Stimulated activated CD4-positive, alpha-beta T cell treated with anti-CD3 and anti-CD28 coated beads, TNF-alpha, amount 100 ng/mL, for 1 hour (primary cell): Measurements from ENCODE around the gene IKZF1.
A peak's percentile ranks its signal among the peaks of the same experiment; 100 is the strongest.

Experiments used
- DNase-seq, 3 donors: peaks; one replicate each; pipeline ENCODE4 v3.0.0-alpha.2; 2020; ENCODE audit warnings: low read depth in 3 of 3, low spot score in 1 of 3

Gene IKZF1

GRCh38 chr7:50404392-50404791 lies 99.9 kb downstream of the IKZF1 start:
- no peak for DNase-seq

- no peak for DNase-seq
Measured at GRCh38 chr7:50405221-50405620, 100.7 kb downstream of the IKZF1 start.

- no peak for DNase-seq
Measured at GRCh38 chr7:50406935-50407334, 102.4 kb downstream of the IKZF1 start.

GRCh38 chr7:50409856-50410745 lies 105.6 kb downstream of the IKZF1 start:
- DNase-seq = no peak

GRCh38 chr7:50411332-50411731 lies 106.8 kb downstream of the IKZF1 start:
- DNase-seq = no peak

- no peak for DNase-seq
Measured at GRCh38 chr7:50412973-50413372, 108.5 kb downstream of the IKZF1 start.

GRCh38 chr7:50413561-50413960 lies 109.0 kb downstream of the IKZF1 start:
- no peak for DNase-seq

GRCh38 chr7:50415844-50416364 lies 111.4 kb downstream of the IKZF1 start:
- DNase-seq = no peak

GRCh38 chr7:50416527-50417182 lies 112.1 kb downstream of the IKZF1 start:
- no peak for DNase-seq

GRCh38 chr7:50418086-50418515 lies 113.6 kb downstream of the IKZF1 start:
- DNase-seq = peak; percentile 44 to 51 (median 45)

- DNase-seq = no peak
Measured at GRCh38 chr7:50418526-50419290, 114.2 kb downstream of the IKZF1 start.

GRCh38 chr7:50421043-50421442 lies 116.5 kb downstream of the IKZF1 start:
- DNase-seq = no peak

GRCh38 chr7:50422858-50423257 lies 118.3 kb downstream of the IKZF1 start:
- DNase-seq = no peak

- no peak for DNase-seq
Measured at GRCh38 chr7:50423860-50424259, 119.3 kb downstream of the IKZF1 start.

- DNase-seq = no peak
Measured at GRCh38 chr7:50425318-50425717, 120.8 kb downstream of the IKZF1 start.

- DNase-seq = no peak
Measured at GRCh38 chr7:50426280-50427045, 121.9 kb downstream of the IKZF1 start.

- DNase-seq = no peak
Measured at GRCh38 chr7:50427518-50427917, 123.0 kb downstream of the IKZF1 start.

GRCh38 chr7:50428911-50429310 lies 124.4 kb downstream of the IKZF1 start:
- DNase-seq = no peak

- DNase-seq = no peak
Measured at GRCh38 chr7:50431316-50431715, 126.8 kb downstream of the IKZF1 start.

GRCh38 chr7:50431722-50432305 lies 127.3 kb downstream of the IKZF1 start:
- DNase-seq = no peak
